ENCODE data around the gene CADPS2.

GRCh38 chr7:122412441-122412840 lies 473.8 kb downstream of the CADPS2 start:
- TF ChIP-seq EZH2phosphoT487 (IDR thresholded peaks at IDR 0.05; ENCODE audit: low read length): no peak
- TF ChIP-seq, protein P1, sequence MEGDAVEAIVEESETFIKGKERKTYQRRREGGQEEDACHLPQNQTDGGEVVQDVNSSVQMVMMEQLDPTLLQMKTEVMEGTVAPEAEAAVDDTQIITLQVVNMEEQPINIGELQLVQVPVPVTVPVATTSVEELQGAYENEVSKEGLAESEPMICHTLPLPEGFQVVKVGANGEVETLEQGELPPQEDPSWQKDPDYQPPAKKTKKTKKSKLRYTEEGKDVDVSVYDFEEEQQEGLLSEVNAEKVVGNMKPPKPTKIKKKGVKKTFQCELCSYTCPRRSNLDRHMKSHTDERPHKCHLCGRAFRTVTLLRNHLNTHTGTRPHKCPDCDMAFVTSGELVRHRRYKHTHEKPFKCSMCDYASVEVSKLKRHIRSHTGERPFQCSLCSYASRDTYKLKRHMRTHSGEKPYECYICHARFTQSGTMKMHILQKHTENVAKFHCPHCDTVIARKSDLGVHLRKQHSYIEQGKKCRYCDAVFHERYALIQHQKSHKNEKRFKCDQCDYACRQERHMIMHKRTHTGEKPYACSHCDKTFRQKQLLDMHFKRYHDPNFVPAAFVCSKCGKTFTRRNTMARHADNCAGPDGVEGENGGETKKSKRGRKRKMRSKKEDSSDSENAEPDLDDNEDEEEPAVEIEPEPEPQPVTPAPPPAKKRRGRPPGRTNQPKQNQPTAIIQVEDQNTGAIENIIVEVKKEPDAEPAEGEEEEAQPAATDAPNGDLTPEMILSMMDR (IDR thresholded peaks at IDR 0.05; ENCODE audit: low read length): no peak

Data from MM.1S (cell line).